ENCODE results near the gene CDON. TPM values are rescaled to one million over a fixed set of nuclear protein-coding genes. Genes with fewer than 3 reads are reported as not detected.
"Not testable (repeated sequence)": the region's sequence is repeated elsewhere in the genome, so short reads cannot be mapped to it uniquely, and the experiment has no call there.

Gene CDON
- polyA plus RNA-seq, 1 of the 3 experiments (the other 2 are of a cell fraction): 3.7 TPM

- CTCF ChIA-PET: interaction anchor here (1.0 to 1.2 kb wide), 2 partner anchors 44 to 76 kb away, joined by 3 read pairs; no protein-coding TSS in a partner anchor
- H2AFZ ChIP-seq (ENCODE audit: low read depth): not testable (repeated sequence)
Observed at GRCh38 chr11:125985956-125986355, 76.7 kb downstream of the CDON start.

DNA sequence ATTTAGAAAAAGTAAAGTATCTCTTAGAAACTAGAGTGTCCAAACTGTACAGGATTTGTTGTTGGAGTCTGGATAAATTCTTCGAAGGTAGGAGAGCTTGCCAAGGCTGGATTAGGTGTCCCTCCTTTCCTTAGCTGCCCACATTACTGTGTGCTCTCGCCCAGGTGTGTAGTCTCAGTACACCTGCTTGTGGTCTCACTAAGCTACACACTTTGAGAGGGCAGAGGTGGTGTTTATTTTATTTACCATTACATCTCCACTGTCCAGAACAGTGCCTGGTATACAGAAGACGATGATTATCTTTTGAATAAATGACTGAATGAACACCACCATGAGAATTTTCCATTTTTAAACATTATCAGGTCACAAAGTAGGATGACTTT is 80.3 kb downstream of the CDON start:
- H3K36me3 ChIP-seq (replicated peaks in 1 of 2; ENCODE audit: control insufficient read depth in 1 of 2, insufficient read depth in 2 of 2, low read length in 1 of 2): peaks cover 0 to 23% of the 10 kb centered on the region in 2 experiments
- no peak overlapping the region for H3K27ac ChIP-seq (ENCODE audit: low read depth in 2 of 2, low read length in 1 of 2)
- no peak overlapping the region for H3K4me3 ChIP-seq (ENCODE audit: low read depth in 2 of 2, low read length in 1 of 2)
- no peaks in the 10 kb centered on the region for H3K27me3 ChIP-seq (ENCODE audit: insufficient read depth)
- no peak overlapping the region for H3K9ac ChIP-seq
- no peaks in the 10 kb centered on the region for H4K20me1 ChIP-seq (ENCODE audit: insufficient read depth)
- POLR2A ChIA-PET: no interaction called here
- H2AFZ ChIP-seq (ENCODE audit: low read depth): no peak overlapping the region
- no peaks in the 10 kb centered on the region for H3K79me2 ChIP-seq (ENCODE audit: insufficient read depth)
- H3F3A ChIP-seq (replicated peaks; ENCODE audit: insufficient read depth): no peaks in the 10 kb centered on the region
- TF ChIP-seq POLR2AphosphoS5 (IDR thresholded peaks at IDR 0.05; ENCODE audit: low read depth, low read length) (no peak), TEAD4 (IDR thresholded peaks at IDR 0.05; ENCODE audit: borderline replicate concordance, insufficient read depth) (no peak), GATA2 (CRISPR knock-in tag; IDR thresholded peaks at IDR 0.05) (no peak), RXRA (IDR thresholded peaks at IDR 0.05; ENCODE audit: borderline replicate concordance, low read depth) (no peak), SIN3A (IDR thresholded peaks at IDR 0.05; ENCODE audit: borderline replicate concordance, low read depth, low read length) (no peak), SMC3 (IDR thresholded peaks at IDR 0.05; ENCODE audit: low read depth, low read length) (no peak), EZH2phosphoT487 (IDR thresholded peaks at IDR 0.05; ENCODE audit: borderline replicate concordance, low read depth) (no peak), CHD2 (IDR thresholded peaks at IDR 0.05; ENCODE audit: low read length, partially characterized antibody) (no peak), MXI1 (IDR thresholded peaks at IDR 0.05; ENCODE audit: low read depth, low read length) (no peak), JUND (IDR thresholded peaks at IDR 0.05) (no peak), IRF3 (IDR thresholded peaks at IDR 0.05; ENCODE audit: low read depth, low read length) (no peak), TAF1 (IDR thresholded peaks at IDR 0.05; ENCODE audit: borderline replicate concordance, low read depth, low read length) (no peak), NRF1 (IDR thresholded peaks at IDR 0.05; ENCODE audit: low read depth, low read length) (no peak)
- TF ChIP-seq, protein P1, sequence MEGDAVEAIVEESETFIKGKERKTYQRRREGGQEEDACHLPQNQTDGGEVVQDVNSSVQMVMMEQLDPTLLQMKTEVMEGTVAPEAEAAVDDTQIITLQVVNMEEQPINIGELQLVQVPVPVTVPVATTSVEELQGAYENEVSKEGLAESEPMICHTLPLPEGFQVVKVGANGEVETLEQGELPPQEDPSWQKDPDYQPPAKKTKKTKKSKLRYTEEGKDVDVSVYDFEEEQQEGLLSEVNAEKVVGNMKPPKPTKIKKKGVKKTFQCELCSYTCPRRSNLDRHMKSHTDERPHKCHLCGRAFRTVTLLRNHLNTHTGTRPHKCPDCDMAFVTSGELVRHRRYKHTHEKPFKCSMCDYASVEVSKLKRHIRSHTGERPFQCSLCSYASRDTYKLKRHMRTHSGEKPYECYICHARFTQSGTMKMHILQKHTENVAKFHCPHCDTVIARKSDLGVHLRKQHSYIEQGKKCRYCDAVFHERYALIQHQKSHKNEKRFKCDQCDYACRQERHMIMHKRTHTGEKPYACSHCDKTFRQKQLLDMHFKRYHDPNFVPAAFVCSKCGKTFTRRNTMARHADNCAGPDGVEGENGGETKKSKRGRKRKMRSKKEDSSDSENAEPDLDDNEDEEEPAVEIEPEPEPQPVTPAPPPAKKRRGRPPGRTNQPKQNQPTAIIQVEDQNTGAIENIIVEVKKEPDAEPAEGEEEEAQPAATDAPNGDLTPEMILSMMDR (IDR thresholded peaks at IDR 0.05): no peak
- TF ChIP-seq, protein P2, sequence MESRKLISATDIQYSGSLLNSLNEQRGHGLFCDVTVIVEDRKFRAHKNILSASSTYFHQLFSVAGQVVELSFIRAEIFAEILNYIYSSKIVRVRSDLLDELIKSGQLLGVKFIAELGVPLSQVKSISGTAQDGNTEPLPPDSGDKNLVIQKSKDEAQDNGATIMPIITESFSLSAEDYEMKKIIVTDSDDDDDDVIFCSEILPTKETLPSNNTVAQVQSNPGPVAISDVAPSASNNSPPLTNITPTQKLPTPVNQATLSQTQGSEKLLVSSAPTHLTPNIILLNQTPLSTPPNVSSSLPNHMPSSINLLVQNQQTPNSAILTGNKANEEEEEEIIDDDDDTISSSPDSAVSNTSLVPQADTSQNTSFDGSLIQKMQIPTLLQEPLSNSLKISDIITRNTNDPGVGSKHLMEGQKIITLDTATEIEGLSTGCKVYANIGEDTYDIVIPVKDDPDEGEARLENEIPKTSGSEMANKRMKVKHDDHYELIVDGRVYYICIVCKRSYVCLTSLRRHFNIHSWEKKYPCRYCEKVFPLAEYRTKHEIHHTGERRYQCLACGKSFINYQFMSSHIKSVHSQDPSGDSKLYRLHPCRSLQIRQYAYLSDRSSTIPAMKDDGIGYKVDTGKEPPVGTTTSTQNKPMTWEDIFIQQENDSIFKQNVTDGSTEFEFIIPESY (IDR thresholded peaks at IDR 0.05; ENCODE audit: borderline replicate concordance, low read depth): no peak
- TF ChIP-seq, protein P3, sequence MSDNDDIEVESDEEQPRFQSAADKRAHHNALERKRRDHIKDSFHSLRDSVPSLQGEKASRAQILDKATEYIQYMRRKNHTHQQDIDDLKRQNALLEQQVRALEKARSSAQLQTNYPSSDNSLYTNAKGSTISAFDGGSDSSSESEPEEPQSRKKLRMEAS (IDR thresholded peaks at IDR 0.05; ENCODE audit: low read depth): no peak
- H3K9me2 ChIP-seq: no peaks in the 10 kb centered on the region
- no peak overlapping the region for H3K4me2 ChIP-seq
- WGBS (ENCODE audit: low lambda C conversion rate): 90% methylated on average over 3 of the region's 3 CpGs
- CTCF ChIA-PET: no interaction called here
- H3K4me1 ChIP-seq (ENCODE audit: control insufficient read depth in 1 of 2, insufficient read depth in 2 of 2, low read depth in 1 of 2, low read length in 1 of 2): no peaks in the 10 kb centered on the region; a peak in 1 of 4 replicates
- no peak for DNase-seq
- no peaks in the 10 kb centered on the region for H3K9me3 ChIP-seq

More at GRCh38 chr11:125985956-125986355, 76.7 kb downstream of the CDON start:
- H4K20me1 ChIP-seq (ENCODE audit: insufficient read depth); H3K4me2 ChIP-seq; H3K4me3 ChIP-seq (ENCODE audit: low read depth in 2 of 2, low read length in 1 of 2); H3K27me3 ChIP-seq (ENCODE audit: insufficient read depth); DNase-seq; H3K79me2 ChIP-seq (ENCODE audit: insufficient read depth); H3K27ac ChIP-seq (ENCODE audit: low read depth in 2 of 2, low read length in 1 of 2); H3K9me3 ChIP-seq; POLR2A ChIA-PET; H3K9me2 ChIP-seq; H3F3A ChIP-seq (replicated peaks; ENCODE audit: insufficient read depth); H3K9ac ChIP-seq: not testable (repeated sequence)
- Histone ChIP-seq H3K36me3 (replicated peaks in 1 of 2; ENCODE audit: control insufficient read depth in 1 of 2, insufficient read depth in 2 of 2, low read length in 1 of 2) (peaks cover 0 to 13% of the 10 kb centered on the region in 2 experiments), H3K4me1 (ENCODE audit: control insufficient read depth in 1 of 2, insufficient read depth in 2 of 2, low read depth in 1 of 2, low read length in 1 of 2) (peaks cover 4 to 13% of the 10 kb centered on the region in 2 experiments)
- 96% methylated on average over 6 of the region's 6 CpGs for WGBS (ENCODE audit: low lambda C conversion rate)
